NCI-H1694 (cell line): Measurements from ENCODE around the gene LAMA5.
A peak's percentile ranks its signal among the peaks of the same experiment; 100 is the strongest.

Experiments used
- DNase-seq: peaks from one replicate; lab custom pipeline; 2025; lab: John Stamatoyannopoulos, UW

Gene LAMA5

GRCh38 chr20:62357187-62357667, 9.9 kb downstream of the LAMA5 start:
- DNase-seq: no peak

GRCh38 chr20:62356589-62357186, 10.4 kb downstream of the LAMA5 start:
- DNase-seq: no peak

- DNase-seq: no peak
Observed at GRCh38 chr20:62355878-62356588, 11.1 kb downstream of the LAMA5 start.

GRCh38 chr20:62355516-62355877, 11.6 kb downstream of the LAMA5 start:
- no peak for DNase-seq

GRCh38 chr20:62354811-62355341, 12.2 kb downstream of the LAMA5 start:
- no peak for DNase-seq

GRCh38 chr20:62354031-62354808, 12.9 kb downstream of the LAMA5 start:
- no peak for DNase-seq

GRCh38 chr20:62353289-62354030, 13.7 kb downstream of the LAMA5 start:
- DNase-seq: no peak

GRCh38 chr20:62352402-62353288, 14.5 kb downstream of the LAMA5 start:
- DNase-seq: peak; percentile 73

- DNase-seq: no peak
Observed at GRCh38 chr20:62351469-62352401, 15.4 kb downstream of the LAMA5 start.

- no peak for DNase-seq
Observed at GRCh38 chr20:62350629-62351422, 16.3 kb downstream of the LAMA5 start.

- no peak for DNase-seq
Observed at GRCh38 chr20:62350098-62350628, 16.9 kb downstream of the LAMA5 start.

GRCh38 chr20:62349556-62350097, 17.5 kb downstream of the LAMA5 start:
- no peak for DNase-seq

- DNase-seq: no peak
Observed at GRCh38 chr20:62348604-62349003, 18.5 kb downstream of the LAMA5 start.

- no peak for DNase-seq
Observed at GRCh38 chr20:62347445-62347844, 19.7 kb downstream of the LAMA5 start.

GRCh38 chr20:62347151-62347404, 20.0 kb downstream of the LAMA5 start:
- no peak for DNase-seq

GRCh38 chr20:62346398-62347150, 20.5 kb downstream of the LAMA5 start:
- DNase-seq: no peak

GRCh38 chr20:62345681-62346370, 21.3 kb downstream of the LAMA5 start:
- DNase-seq: no peak
